ENCODE measurements around the gene HSPB6.

DNA sequence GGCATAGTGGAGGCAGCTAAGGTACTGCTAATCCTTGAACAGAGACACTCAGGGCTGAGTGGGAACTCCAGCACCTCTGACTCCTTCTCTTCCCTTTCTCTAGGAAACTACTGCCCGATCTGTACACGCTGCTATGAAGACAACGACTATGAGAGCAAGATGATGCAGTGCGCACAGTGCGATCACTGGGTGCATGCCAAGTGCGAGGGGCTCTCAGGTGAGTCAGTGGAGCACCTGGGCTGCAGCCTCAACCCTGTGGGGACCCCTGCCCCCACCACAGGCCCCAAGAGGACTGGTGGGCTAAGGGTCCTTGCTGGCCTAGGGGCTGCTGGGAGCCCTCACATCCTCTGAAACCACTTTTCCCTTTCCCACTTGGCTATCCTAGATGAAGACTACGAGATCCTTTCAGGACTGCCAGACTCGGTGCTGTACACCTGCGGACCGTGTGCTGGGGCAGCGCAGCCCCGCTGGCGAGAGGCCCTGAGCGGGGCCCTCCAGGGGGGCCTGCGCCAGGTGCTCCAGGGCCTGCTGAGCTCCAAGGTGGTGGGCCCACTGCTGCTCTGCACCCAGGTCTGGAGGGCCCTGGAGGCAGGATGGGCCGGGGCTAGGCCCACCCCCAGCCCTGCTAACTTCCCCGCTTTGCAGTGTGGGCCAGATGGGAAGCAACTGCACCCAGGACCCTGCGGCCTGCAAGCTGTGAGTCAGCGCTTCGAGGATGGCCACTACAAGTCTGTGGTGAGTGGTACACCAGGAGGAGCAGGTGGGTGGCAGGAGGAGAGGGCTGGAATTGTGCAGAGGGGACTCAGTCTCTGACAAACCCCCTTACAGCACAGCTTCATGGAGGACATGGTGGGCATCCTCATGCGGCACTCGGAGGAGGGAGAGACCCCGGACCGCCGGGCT, 29.5 kb downstream of the HSPB6 start:
- TF ChIP-seq CTCF (IDR thresholded peaks at IDR 0.05 in 2 of 3, conservative IDR thresholded peaks at IDR 0.05 in 1 of 3; ENCODE audit: borderline replicate concordance in 1 of 3, insufficient read depth in 1 of 3, low read depth in 2 of 3, low read length in 2 of 3) (no peak), POLR2A (IDR thresholded peaks at IDR 0.05; ENCODE audit: borderline replicate concordance, extremely low read depth, insufficient read depth, insufficient read length) (no peak), POLR2AphosphoS5 (IDR thresholded peaks at IDR 0.05; ENCODE audit: low read depth, low read length) (no peak), YY1 (IDR thresholded peaks at IDR 0.05; ENCODE audit: extremely low read depth, insufficient replicate concordance, low read depth, low read length) (no peak), ZFX (IDR thresholded peaks at IDR 0.05) (no peak), FOSL1 (IDR thresholded peaks at IDR 0.05; ENCODE audit: low read depth) (no peak), ELF1 (IDR thresholded peaks at IDR 0.05; ENCODE audit: borderline replicate concordance, low read depth) (no peak), EZH2 (IDR thresholded peaks at IDR 0.05) (no peak), SRF (IDR thresholded peaks at IDR 0.05; ENCODE audit: low read depth) (no peak), SP1 (IDR thresholded peaks at IDR 0.05; ENCODE audit: low read depth) (no peak)
- TF ChIP-seq, protein P1, sequence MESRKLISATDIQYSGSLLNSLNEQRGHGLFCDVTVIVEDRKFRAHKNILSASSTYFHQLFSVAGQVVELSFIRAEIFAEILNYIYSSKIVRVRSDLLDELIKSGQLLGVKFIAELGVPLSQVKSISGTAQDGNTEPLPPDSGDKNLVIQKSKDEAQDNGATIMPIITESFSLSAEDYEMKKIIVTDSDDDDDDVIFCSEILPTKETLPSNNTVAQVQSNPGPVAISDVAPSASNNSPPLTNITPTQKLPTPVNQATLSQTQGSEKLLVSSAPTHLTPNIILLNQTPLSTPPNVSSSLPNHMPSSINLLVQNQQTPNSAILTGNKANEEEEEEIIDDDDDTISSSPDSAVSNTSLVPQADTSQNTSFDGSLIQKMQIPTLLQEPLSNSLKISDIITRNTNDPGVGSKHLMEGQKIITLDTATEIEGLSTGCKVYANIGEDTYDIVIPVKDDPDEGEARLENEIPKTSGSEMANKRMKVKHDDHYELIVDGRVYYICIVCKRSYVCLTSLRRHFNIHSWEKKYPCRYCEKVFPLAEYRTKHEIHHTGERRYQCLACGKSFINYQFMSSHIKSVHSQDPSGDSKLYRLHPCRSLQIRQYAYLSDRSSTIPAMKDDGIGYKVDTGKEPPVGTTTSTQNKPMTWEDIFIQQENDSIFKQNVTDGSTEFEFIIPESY (IDR thresholded peaks at IDR 0.05; ENCODE audit: extremely low read depth, insufficient replicate concordance, low read length) = no peak
- TF ChIP-seq, protein P2, sequence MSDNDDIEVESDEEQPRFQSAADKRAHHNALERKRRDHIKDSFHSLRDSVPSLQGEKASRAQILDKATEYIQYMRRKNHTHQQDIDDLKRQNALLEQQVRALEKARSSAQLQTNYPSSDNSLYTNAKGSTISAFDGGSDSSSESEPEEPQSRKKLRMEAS (IDR thresholded peaks at IDR 0.05) = no peak
